Gastroesophageal sphincter (tissue), 3 donors: Measurements from ENCODE around the gene POP5.
"Not testable (repeated sequence)": the region's sequence is repeated elsewhere in the genome, so short reads cannot be mapped to it uniquely, and the experiment has no call there.

ENCODE experiments used
- POLR2A ChIP-seq, 2 donors: fragments of 450-650 bp; IDR thresholded peaks; one replicate each; pipeline ENCODE4 v1.6.1; 2017; ENCODE audit warnings: antibody characterized with exemption in 2 of 2, mild to moderate bottlenecking in 2 of 2, moderate library complexity in 1 of 2
- TF ChIP-seq, protein P1 (sequence below), 4 experiments: fragments of 200-600 bp in 2 of 4; fragments of 450-650 bp in 2 of 4; sonication (generic) in 1 of 4; IDR thresholded peaks; one replicate each; pipeline ENCODE4 v1.5.1; 2017 to 2019; ENCODE audit warnings: antibody characterized with exemption in 4 of 4, mild to moderate bottlenecking in 2 of 4, moderate library complexity in 2 of 4

DNA sequence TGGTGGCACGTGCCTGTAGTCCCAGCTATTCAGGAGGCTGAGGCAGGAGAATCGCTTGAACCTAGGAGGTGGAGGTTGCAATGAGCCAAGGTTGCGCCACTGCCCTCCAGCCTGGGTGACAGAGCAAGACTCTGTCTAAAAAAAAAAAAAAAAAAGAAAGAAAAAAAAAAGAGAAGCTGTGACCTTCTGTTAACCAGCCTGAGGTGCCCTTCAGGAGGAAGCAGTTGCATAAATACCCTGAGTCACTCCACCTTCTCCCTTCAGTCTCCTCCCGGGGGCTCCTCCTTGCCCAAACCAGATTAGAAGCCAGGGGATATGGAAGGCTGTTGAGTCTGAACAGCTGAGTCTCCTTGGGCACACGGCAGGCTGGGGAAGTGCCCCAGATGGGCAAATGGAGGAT lies 21.2 kb upstream of the POP5 start:
- not testable (repeated sequence) for TF ChIP-seq POLR2A (IDR thresholded peaks at IDR 0.05)
- TF ChIP-seq, protein P1, sequence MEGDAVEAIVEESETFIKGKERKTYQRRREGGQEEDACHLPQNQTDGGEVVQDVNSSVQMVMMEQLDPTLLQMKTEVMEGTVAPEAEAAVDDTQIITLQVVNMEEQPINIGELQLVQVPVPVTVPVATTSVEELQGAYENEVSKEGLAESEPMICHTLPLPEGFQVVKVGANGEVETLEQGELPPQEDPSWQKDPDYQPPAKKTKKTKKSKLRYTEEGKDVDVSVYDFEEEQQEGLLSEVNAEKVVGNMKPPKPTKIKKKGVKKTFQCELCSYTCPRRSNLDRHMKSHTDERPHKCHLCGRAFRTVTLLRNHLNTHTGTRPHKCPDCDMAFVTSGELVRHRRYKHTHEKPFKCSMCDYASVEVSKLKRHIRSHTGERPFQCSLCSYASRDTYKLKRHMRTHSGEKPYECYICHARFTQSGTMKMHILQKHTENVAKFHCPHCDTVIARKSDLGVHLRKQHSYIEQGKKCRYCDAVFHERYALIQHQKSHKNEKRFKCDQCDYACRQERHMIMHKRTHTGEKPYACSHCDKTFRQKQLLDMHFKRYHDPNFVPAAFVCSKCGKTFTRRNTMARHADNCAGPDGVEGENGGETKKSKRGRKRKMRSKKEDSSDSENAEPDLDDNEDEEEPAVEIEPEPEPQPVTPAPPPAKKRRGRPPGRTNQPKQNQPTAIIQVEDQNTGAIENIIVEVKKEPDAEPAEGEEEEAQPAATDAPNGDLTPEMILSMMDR (IDR thresholded peaks at IDR 0.05): not testable (repeated sequence)
